Smooth muscle cell (in vitro differentiated cells): ENCODE measurements around the gene FFAR3. TPM values are rescaled to one million over a fixed set of nuclear protein-coding genes. Genes with fewer than 3 reads are reported as not detected.

Source experiments
- DNase-seq: peaks from one replicate; lab custom pipeline; 2025; ENCODE audit not compliant: unreplicated experiment; lab: John Stamatoyannopoulos, UW
- H2AFZ ChIP-seq: fragments of 200-600 bp; sonication (generic); 2 replicates; pipeline ENCODE4 v1.6.0; 2016; ENCODE audit warnings: antibody characterized with exemption, low read depth, mild to moderate bottlenecking
- H3F3A ChIP-seq: fragments of 200-600 bp; sonication (generic); 2 replicates; pipeline ENCODE4 v1.6.0; 2017; ENCODE audit warnings: antibody characterized with exemption, low read depth
- H3K27ac ChIP-seq: fragments of 200-600 bp; sonication (generic); 2 replicates; pipeline ENCODE4 v1.5.1; 2016; ENCODE audit warnings: low read depth, mild to moderate bottlenecking
- H3K27me3 ChIP-seq: fragments of 200-600 bp; sonication (generic); 2 replicates; pipeline ENCODE4 v1.6.1; 2016; ENCODE audit warnings: low read depth, mild to moderate bottlenecking
- H3K36me3 ChIP-seq: fragments of 200-600 bp; sonication (generic); 2 replicates; pipeline ENCODE4 v1.5.1; 2016; ENCODE audit warnings: low read depth
- H3K4me1 ChIP-seq: fragments of 200-600 bp; sonication (generic); 2 replicates; pipeline ENCODE4 v1.5.1; 2016; ENCODE audit warnings: low read depth
- H3K4me2 ChIP-seq: fragments of 200-600 bp; sonication (generic); 2 replicates; pipeline ENCODE4 v1.6.0; 2016; ENCODE audit warnings: mild to moderate bottlenecking
- H3K4me3 ChIP-seq: fragments of 200-600 bp; sonication (generic); 2 replicates; pipeline ENCODE4 v1.5.1; 2016; ENCODE audit warnings: mild to moderate bottlenecking
- H3K79me2 ChIP-seq: fragments of 200-600 bp; sonication (generic); 2 replicates; pipeline ENCODE4 v1.6.0; 2016; ENCODE audit warnings: low read depth, mild to moderate bottlenecking
- H3K9ac ChIP-seq: fragments of 200-600 bp; sonication (generic); 2 replicates; pipeline ENCODE4 v1.6.0; 2016; ENCODE audit warnings: low read depth
- H3K9me3 ChIP-seq: fragments of 200-600 bp; sonication (generic); replicated peaks from 2 replicates; pipeline ENCODE4 v1.5.1; 2016; ENCODE audit warnings: low read depth
- H4K20me1 ChIP-seq: fragments of 200-600 bp; sonication (generic); 2 replicates; pipeline ENCODE4 v1.6.0; 2016; ENCODE audit warnings: low read depth
- CTCF ChIP-seq: fragments of 200-600 bp; sonication (generic); IDR thresholded peaks from 2 replicates; pipeline ENCODE4 v1.5.1; 2017; ENCODE audit warnings: borderline replicate concordance, mild to moderate bottlenecking, antibody characterized with exemption; ENCODE audit not compliant: insufficient read depth, poor library complexity, severe bottlenecking
- WGBS: methylation state at CpG from one replicate; pipeline ENCODE4 v1.1.7; 2016; ENCODE audit warnings: low lambda C conversion rate; 5-methylcytosine and 5-hydroxymethylcytosine counted together
- polyA plus RNA-seq: library from polyadenylated mRNA; unstranded; fragments of >200 nt; fragmentation: Nextera tagmentation; extraction: Ambion mirVana; gene quantifications from 2 replicates; pipeline ENCODE4 v1.2.1, GENCODE V29; 2016
- total RNA-seq: library from RNA; depleted of rRNA; stranded (reverse); fragments of >200 nt; gene quantifications from 2 replicates; pipeline ENCODE4 v1.2.3, GENCODE V29; 2014

FFAR3 gene
- total and polyA plus RNA-seq, 2 experiments from 2014 or later: not detected

- Histone ChIP-seq H3K4me3 (no peak overlapping the region), H3K4me1 (no peaks in the 10 kb centered on the region), H3K36me3 (no peaks in the 10 kb centered on the region), H3F3A (no peaks in the 10 kb centered on the region), H3K9ac (no peak overlapping the region), H2AFZ (no peak overlapping the region), H3K79me2 (no peaks in the 10 kb centered on the region), H3K4me2 (no peak overlapping the region), H3K9me3 (no peaks in the 10 kb centered on the region), H4K20me1 (no peaks in the 10 kb centered on the region), H3K27ac (no peak overlapping the region), H3K27me3 (no peaks in the 10 kb centered on the region)
- no peak for DNase-seq
- TF ChIP-seq CTCF: no peak
- 92% methylated on average over 14 of the region's 14 CpGs for WGBS
These were observed 16.6 kb upstream of the FFAR3 start for GRCh38 chr19:35341565-35342225.

DNA sequence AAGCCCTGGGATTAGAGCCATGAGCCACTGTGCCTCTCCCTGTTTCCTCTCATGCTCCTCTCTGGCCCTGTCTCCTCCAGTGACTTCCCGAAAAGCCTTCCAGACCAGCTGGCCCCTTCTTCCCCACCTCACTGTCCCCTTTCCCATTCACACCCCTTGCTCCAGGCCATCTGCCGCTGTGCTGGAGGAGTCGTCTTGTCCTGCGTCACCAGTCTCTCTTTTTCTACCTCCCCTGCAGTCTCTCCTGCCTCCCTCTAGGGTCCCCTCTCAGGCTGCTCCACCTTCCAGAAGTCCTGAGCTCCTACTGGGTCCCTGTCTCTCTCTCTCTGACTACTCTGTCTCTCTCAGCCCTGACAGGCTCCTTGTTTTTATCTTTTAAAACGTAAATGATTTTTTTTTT lies 15.8 kb upstream of the FFAR3 start:
- Histone ChIP-seq H3K9me3 (no peaks in the 10 kb centered on the region), H4K20me1 (no peaks in the 10 kb centered on the region), H3F3A (no peaks in the 10 kb centered on the region), H2AFZ (no peak overlapping the region), H3K4me2 (no peak overlapping the region), H3K27me3 (no peaks in the 10 kb centered on the region), H3K4me1 (no peaks in the 10 kb centered on the region), H3K9ac (no peak overlapping the region), H3K27ac (no peak overlapping the region), H3K4me3 (no peak overlapping the region), H3K79me2 (no peaks in the 10 kb centered on the region), H3K36me3 (no peaks in the 10 kb centered on the region)
- DNase-seq: no peak
- TF ChIP-seq CTCF: no peak
- WGBS: 40% methylated on average over 5 of the region's 5 CpGs

- H3K36me3 ChIP-seq: no peaks in the 10 kb centered on the region
- H2AFZ ChIP-seq: no peak overlapping the region
- DNase-seq: no peak
- H3K4me1 ChIP-seq: no peaks in the 10 kb centered on the region
- no peak overlapping the region for H3K9ac ChIP-seq
- no peaks in the 10 kb centered on the region for H3K9me3 ChIP-seq
- H3K27me3 ChIP-seq: no peaks in the 10 kb centered on the region
- no peak overlapping the region for H3K27ac ChIP-seq
- no peaks in the 10 kb centered on the region for H3K79me2 ChIP-seq
- 89% methylated on average over 17 of the region's 17 CpGs for WGBS
- H3K4me3 ChIP-seq: no peak overlapping the region
- no peak for TF ChIP-seq CTCF
- H4K20me1 ChIP-seq: no peaks in the 10 kb centered on the region
- no peak overlapping the region for H3K4me2 ChIP-seq
- no peaks in the 10 kb centered on the region for H3F3A ChIP-seq
These were observed 13.7 kb upstream of the FFAR3 start for GRCh38 chr19:35344511-35345031.

- no peaks in the 10 kb centered on the region for H3K4me1 ChIP-seq
- no peak for DNase-seq
- WGBS: 84% methylated on average over 11 of the region's 11 CpGs
- H3K9me3 ChIP-seq: no peaks in the 10 kb centered on the region
- no peak overlapping the region for H3K27ac ChIP-seq
- no peaks in the 10 kb centered on the region for H4K20me1 ChIP-seq
- no peaks in the 10 kb centered on the region for H3F3A ChIP-seq
- H3K27me3 ChIP-seq: no peaks in the 10 kb centered on the region
- no peak for TF ChIP-seq CTCF
- H3K4me2 ChIP-seq: no peak overlapping the region
- no peak overlapping the region for H2AFZ ChIP-seq
- no peaks in the 10 kb centered on the region for H3K36me3 ChIP-seq
- no peak overlapping the region for H3K9ac ChIP-seq
- H3K4me3 ChIP-seq: no peak overlapping the region
- H3K79me2 ChIP-seq: no peaks in the 10 kb centered on the region
These were observed 12.6 kb upstream of the FFAR3 start for GRCh38 chr19:35345671-35346111.
